GM12891 (cell line): Measurements from ENCODE around the gene VWDE.

Experiments used
- DNase-seq: peaks from one replicate; pipeline ENCODE4 v3.0.0; 2011; ENCODE audit warnings: low spot score; ENCODE audit not compliant: insufficient read length
- FAIRE-seq: peaks from 2 replicates; lab custom pipeline; 2011; peaks lifted over from hg19 to GRCh38; lab: Jason Lieb, UNC
- PAX5 ChIP-seq: IDR thresholded peaks from 2 replicates; pipeline ENCODE4 v1.6.1; 2011; ENCODE audit warnings: low read length, moderate library complexity, mild to moderate bottlenecking; ENCODE audit not compliant: insufficient read depth, severe bottlenecking
- POLR2A ChIP-seq: IDR thresholded peaks from 2 replicates; pipeline ENCODE4 v1.6.1; 2011; ENCODE audit warnings: low read depth, low read length, control low read depth
- POLR2AphosphoS5 ChIP-seq: IDR thresholded peaks from 2 replicates; pipeline ENCODE4 v1.6.1; 2011; ENCODE audit warnings: low read depth, low read length, control low read depth
- POU2F2 ChIP-seq: IDR thresholded peaks from 2 replicates; pipeline ENCODE4 v1.6.1; 2011; ENCODE audit warnings: low read depth, mild to moderate bottlenecking, control low read depth, low read length, moderate library complexity
- SPI1 ChIP-seq: IDR thresholded peaks from 2 replicates; pipeline ENCODE4 v1.6.1; 2011; ENCODE audit warnings: low read depth, low read length, control low read depth
- TAF1 ChIP-seq: IDR thresholded peaks from 2 replicates; pipeline ENCODE4 v1.6.1; 2011; ENCODE audit warnings: low read depth, low read length, control low read depth

The VWDE gene

GRCh38 chr7:12351843-12352242 lies 51.8 kb downstream of the VWDE start:
- FAIRE-seq, result no peak
- TF ChIP-seq SPI1 (no peak), PAX5 (no peak), POLR2AphosphoS5 (no peak), POU2F2 (no peak), POLR2A (no peak), TAF1 (no peak)
- DNase-seq, result no peak

- FAIRE-seq, result no peak
- no peak for DNase-seq
- no peak for TF ChIP-seq SPI1
- no peak for TF ChIP-seq PAX5
- no peak for TF ChIP-seq POU2F2
- no peak for TF ChIP-seq POLR2A
- TF ChIP-seq POLR2AphosphoS5, result no peak
- TF ChIP-seq TAF1, result no peak
Observed at GRCh38 chr7:12350971-12351370, 52.7 kb downstream of the VWDE start.

- FAIRE-seq (no peak), DNase-seq (no peak)
- TF ChIP-seq POU2F2 (no peak), TAF1 (no peak), POLR2A (no peak), SPI1 (no peak), PAX5 (no peak), POLR2AphosphoS5 (no peak)
Observed at GRCh38 chr7:12337095-12337494, 66.6 kb downstream of the VWDE start.

- FAIRE-seq (no peak), DNase-seq (no peak)
- TF ChIP-seq POU2F2 (no peak), TAF1 (no peak), PAX5 (no peak), POLR2AphosphoS5 (no peak), SPI1 (no peak), POLR2A (no peak)
Observed at GRCh38 chr7:12328888-12329770, 74.5 kb downstream of the VWDE start.

GRCh38 chr7:12327922-12328321 lies 75.7 kb downstream of the VWDE start:
- FAIRE-seq (no peak), DNase-seq (no peak)
- no peak for TF ChIP-seq POLR2A
- no peak for TF ChIP-seq POU2F2
- no peak for TF ChIP-seq TAF1
- no peak for TF ChIP-seq PAX5
- TF ChIP-seq POLR2AphosphoS5, result no peak
- TF ChIP-seq SPI1, result no peak

GRCh38 chr7:12325646-12326045 lies 78.0 kb downstream of the VWDE start:
- TF ChIP-seq SPI1 (no peak), TAF1 (no peak), PAX5 (no peak), POLR2A (no peak), POLR2AphosphoS5 (no peak), POU2F2 (no peak)
- FAIRE-seq, result no peak
- DNase-seq, result no peak

GRCh38 chr7:12323415-12323814 lies 80.2 kb downstream of the VWDE start:
- TF ChIP-seq TAF1 (no peak), POLR2A (no peak)
- no peak for FAIRE-seq
- DNase-seq, result no peak

- DNase-seq (no peak), FAIRE-seq (no peak)
- no peak for TF ChIP-seq PAX5
- no peak for TF ChIP-seq POLR2A
- no peak for TF ChIP-seq POLR2AphosphoS5
Observed at GRCh38 chr7:12322903-12323300, 80.8 kb downstream of the VWDE start.

- FAIRE-seq, result no peak
Observed at GRCh38 chr7:12322284-12322902, 81.3 kb downstream of the VWDE start.

More at GRCh38 chr7:12322284-12322902, 81.3 kb downstream of the VWDE start:
- no peak for DNase-seq
- TF ChIP-seq TAF1 (no peak), PAX5 (no peak), SPI1 (no peak), POLR2AphosphoS5 (no peak), POLR2A (no peak), POU2F2 (no peak)
